Measurements from ENCODE around the gene DAZAP1. TPM values are rescaled to one million over a fixed set of nuclear protein-coding genes. Genes with fewer than 3 reads are reported as not detected.

Gene DAZAP1
- 100 to 1,000 TPM in 1 of 5 donors, 10 to 100 TPM in 4; 86.4 to 104 (median 87.9) TPM for polyA plus RNA-seq (ENCODE audit: insufficient read depth in 1 of 5, insufficient read length in 5 of 5, low replicate concordance in 1 of 5)
- long read RNA-seq, donor 1, transcript DAZAP1-201 (12 exons, 2,160 nt), result minor isoform, 16 of 102 reads
- long read RNA-seq, donor 1, transcript DAZAP1-208 (1 exons, 3,642 nt), result major isoform, 75 of 102 reads
- long read RNA-seq, donor 1, partial matches to known transcripts, result 0 of 102 reads
- long read RNA-seq, donor 1, other reads (novel, unspliced or antisense), result 0 of 102 reads
- long read RNA-seq, donor 2, transcript DAZAP1-201 (12 exons, 2,160 nt), result minor isoform, 18 of 56 reads
- long read RNA-seq, donor 2, transcript DAZAP1-208 (1 exons, 3,642 nt), result major isoform, 30 of 56 reads
- long read RNA-seq, donor 2, partial matches to known transcripts, result 0 of 56 reads
- long read RNA-seq, donor 2, other reads (novel, unspliced or antisense), result 0 of 56 reads
- long read RNA-seq, donor 3, transcript DAZAP1-208 (1 exons, 3,642 nt), result major isoform, 62 of 79 reads
- long read RNA-seq, donor 3, transcript DAZAP1-205 (12 exons, 2,086 nt), result minor isoform, 5 of 79 reads
- long read RNA-seq, donor 3, transcript DAZAP1-201 (12 exons, 2,160 nt), result minor isoform, 7 of 79 reads
- long read RNA-seq, donor 3, partial matches to known transcripts, result 0 of 79 reads
- long read RNA-seq, donor 3, other reads (novel, unspliced or antisense), result 0 of 79 reads
- long read RNA-seq, donor 4, transcript DAZAP1-208 (1 exons, 3,642 nt), result major isoform, 53 of 58 reads
- long read RNA-seq, donor 4, partial matches to known transcripts, result 0 of 58 reads
- long read RNA-seq, donor 4, other reads (novel, unspliced or antisense), result 0 of 58 reads
- long read RNA-seq, donor 5, transcript DAZAP1-203 (5 exons, 3,943 nt), result minor isoform, 5 of 79 reads
- long read RNA-seq, donor 5, transcript DAZAP1-201 (12 exons, 2,160 nt), result minor isoform, 10 of 79 reads
- long read RNA-seq, donor 5, transcript DAZAP1-208 (1 exons, 3,642 nt), result major isoform, 52 of 79 reads
- long read RNA-seq, donor 5, partial matches to known transcripts, result 5 of 79 reads
- long read RNA-seq, donor 5, other reads (novel, unspliced or antisense), result 0 of 79 reads
- long read RNA-seq, donor 6, transcript DAZAP1-201 (12 exons, 2,160 nt), result minor isoform, 16 of 88 reads
- long read RNA-seq, donor 6, transcript DAZAP1-208 (1 exons, 3,642 nt), result major isoform, 66 of 88 reads
- long read RNA-seq, donor 6, partial matches to known transcripts, result 0 of 88 reads
- long read RNA-seq, donor 6, other reads (novel, unspliced or antisense), result 0 of 88 reads
- long read RNA-seq, donor 7, transcript DAZAP1-208 (1 exons, 3,642 nt), result minor isoform, 13 of 60 reads
- long read RNA-seq, donor 7, transcript DAZAP1-203 (5 exons, 3,943 nt), result minor isoform, 5 of 60 reads
- long read RNA-seq, donor 7, transcript DAZAP1-201 (12 exons, 2,160 nt), result major isoform, 20 of 60 reads
- long read RNA-seq, donor 7, partial matches to known transcripts, result 16 of 60 reads
- long read RNA-seq, donor 7, other reads (novel, unspliced or antisense), result 0 of 60 reads
- long read RNA-seq, donor 8, transcript DAZAP1-208 (1 exons, 3,642 nt), result major isoform, 31 of 39 reads
- long read RNA-seq, donor 8, partial matches to known transcripts, result 0 of 39 reads
- long read RNA-seq, donor 8, other reads (novel, unspliced or antisense), result 0 of 39 reads

DNA sequence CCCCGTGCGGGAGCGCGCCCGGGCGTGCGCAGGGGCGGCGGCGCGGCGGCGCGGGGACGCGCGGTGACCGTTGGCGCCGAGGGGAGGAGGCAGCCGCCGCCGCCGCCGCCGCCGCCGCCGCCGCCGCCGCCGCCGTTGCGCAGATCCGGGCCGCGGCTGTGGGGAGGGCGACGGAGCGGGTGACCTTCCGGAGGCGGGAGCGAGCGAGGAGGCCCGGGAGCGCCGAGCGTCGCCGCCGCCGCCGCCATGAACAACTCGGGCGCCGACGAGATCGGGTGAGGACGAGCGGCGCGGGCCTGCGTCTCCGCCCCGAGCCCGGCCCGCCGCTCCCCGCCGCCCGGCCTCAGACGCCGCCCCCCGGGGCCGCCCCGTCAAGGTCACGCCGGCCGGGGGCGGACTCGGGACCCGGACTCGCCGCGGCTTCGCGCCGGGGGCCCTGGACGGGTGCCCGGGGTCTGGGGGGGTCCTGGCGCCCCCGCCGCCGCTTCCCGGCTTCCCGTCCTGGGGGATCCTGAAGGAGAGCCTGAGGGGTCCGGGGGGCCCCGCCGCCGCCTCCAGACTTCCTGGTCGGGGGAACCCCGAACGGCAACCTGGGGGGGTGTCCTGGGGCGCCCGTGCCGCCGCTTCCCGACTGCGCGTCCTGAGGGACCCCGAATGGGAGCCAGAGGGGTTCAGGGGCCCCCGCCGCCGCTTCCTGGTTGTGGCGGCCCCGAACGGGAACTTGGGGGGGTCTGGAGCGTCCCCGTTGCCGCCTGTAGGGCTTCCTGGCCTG lies at the start of gene DAZAP1:
DAZAP1 (plus strand) TSS at position 59 of the 772 bp plus-strand sequence; CDS start at position 247, 188 bp downstream.
- DNase-seq, result no peak

- no peak for DNase-seq
These were observed 47.1 kb upstream of the DAZAP1 start for GRCh38 chr19:1360126-1360817.

GRCh38 chr19:1360818-1361461 lies 46.4 kb upstream of the DAZAP1 start:
- peak; percentile 60 to 69 for DNase-seq

DNA sequence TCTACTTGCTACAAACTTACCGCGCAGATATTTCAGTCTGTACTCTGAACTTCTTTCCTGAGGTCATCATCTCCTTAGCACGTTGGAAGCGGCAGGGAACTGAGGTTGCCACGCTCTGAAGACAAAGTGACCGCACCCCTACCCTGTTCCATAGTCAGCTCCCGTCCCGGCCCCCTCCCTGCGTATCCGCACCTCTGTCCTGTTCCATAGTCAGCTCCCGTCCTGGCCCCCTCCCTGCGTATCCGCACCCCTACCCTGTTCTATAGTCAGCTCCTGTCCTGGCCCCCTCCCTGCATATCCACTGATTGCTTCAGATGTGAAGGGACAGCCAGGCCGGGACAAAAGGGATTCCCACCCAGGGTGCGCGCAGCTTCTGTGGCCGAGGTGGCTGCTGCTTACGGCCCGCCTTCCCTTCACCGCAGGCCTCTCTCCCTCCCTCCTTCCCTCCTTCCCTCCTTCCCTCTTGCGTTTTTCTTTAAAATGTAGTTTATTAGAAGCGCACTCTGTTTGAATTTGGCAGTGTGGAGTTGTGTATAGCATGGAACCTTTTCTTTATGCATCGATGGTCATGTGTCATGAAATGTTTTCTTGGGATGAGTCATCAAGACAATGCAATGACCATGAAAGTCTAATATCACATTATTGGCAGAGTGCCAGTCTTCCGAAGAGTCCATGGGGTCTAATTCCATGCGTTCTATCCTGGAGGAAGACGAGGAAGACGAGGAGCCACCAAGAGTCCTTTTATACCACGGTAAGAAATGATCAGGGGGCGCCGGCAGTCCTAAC lies 45.6 kb upstream of the DAZAP1 start:
- no peak for DNase-seq

DNA sequence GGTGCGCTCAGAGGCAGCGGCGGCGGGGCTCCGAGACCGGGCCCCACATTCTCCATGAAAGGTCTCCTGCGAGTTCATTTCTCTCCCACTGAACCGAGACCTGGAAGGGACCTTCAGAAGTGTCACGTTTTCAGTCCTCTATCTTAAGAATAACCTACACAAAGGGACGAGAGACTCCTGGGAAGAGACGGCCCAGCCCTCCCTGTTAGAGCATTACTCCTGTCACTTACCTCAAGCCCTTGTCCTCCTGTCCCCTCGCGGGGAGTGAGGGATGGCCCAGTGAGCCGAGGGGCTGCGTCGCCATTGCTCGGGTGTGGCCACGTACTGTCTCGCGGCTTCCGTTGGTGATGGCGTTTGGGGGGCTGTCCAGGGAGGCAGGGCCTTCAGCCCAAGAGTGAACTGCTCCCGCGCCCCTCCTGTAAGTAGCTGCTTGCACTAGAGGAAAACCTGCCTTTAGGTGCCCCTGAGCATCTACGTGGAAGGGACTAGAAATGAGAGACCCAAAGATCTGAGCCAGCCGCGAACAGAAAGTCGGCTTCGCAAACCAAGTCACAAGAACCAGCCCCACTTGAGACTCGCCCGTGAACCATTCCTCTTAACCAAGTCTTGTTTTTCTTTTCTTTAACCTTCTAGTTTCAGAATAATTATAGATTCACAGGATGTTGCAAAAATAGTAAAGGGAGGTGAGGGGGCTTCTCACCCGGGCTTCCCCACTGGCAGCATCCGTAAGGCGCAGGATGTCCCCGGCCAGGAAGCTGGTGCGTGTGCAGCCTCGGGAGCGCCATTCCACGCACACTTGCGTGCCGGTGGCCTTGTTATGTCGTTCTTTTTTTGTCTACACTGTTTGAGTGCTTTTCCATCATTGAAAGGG lies 44.8 kb upstream of the DAZAP1 start:
- no peak for DNase-seq

- no peak for DNase-seq
These were observed 43.8 kb upstream of the DAZAP1 start for GRCh38 chr19:1363599-1363998.

DNA sequence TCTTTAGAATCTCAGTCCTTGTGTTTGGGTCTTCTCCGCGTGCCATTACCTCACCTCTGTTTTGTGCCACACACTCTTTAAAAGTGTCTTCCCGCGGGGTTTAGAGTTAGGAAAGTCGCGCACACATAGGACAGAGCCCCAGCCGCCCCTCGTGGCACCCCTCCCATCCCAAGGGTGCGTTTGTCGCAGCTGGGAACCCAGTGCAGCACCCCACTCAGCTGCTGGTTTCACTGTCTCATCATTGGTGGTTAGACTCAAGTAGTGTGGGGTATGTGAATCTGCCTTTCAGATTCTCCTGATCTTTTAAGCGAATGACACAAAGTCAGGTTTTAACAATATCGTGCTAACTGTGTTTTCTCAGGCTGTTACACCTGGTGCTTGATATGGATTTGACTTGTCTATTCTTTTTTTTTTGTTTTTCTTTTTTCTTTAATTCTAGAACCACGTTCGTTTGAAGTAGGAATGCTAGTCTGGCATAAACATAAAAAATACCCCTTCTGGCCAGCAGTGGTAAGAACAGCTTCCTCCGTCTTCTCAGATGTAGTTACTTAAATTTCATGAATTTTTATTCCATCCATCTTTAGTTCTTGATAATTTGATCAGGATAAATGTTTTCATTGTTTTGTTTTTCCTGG lies 43.2 kb upstream of the DAZAP1 start:
- DNase-seq, result no peak

- DNase-seq, result no peak
These were observed 41.8 kb upstream of the DAZAP1 start for GRCh38 chr19:1365319-1366269.

DNA sequence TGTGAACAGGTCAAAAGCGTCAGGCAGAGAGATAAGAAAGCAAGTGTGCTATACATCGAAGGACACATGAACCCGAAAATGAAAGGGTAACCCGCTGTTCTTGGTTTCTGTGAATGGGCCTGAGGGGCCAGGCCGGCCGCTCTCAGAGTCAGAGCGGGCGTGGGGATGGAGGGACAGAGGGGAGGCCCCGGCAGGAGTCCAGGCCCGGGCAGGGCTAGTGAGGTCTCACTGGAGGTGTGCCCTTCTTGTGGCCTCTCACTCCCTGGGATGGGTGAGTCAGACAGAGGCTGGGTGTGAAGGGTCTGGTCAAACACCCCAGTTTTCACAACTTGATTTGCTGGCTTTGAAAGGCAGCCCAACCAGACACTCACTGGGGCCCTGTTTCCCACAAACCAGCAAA lies 41.1 kb upstream of the DAZAP1 start:
- no peak for DNase-seq

DNA sequence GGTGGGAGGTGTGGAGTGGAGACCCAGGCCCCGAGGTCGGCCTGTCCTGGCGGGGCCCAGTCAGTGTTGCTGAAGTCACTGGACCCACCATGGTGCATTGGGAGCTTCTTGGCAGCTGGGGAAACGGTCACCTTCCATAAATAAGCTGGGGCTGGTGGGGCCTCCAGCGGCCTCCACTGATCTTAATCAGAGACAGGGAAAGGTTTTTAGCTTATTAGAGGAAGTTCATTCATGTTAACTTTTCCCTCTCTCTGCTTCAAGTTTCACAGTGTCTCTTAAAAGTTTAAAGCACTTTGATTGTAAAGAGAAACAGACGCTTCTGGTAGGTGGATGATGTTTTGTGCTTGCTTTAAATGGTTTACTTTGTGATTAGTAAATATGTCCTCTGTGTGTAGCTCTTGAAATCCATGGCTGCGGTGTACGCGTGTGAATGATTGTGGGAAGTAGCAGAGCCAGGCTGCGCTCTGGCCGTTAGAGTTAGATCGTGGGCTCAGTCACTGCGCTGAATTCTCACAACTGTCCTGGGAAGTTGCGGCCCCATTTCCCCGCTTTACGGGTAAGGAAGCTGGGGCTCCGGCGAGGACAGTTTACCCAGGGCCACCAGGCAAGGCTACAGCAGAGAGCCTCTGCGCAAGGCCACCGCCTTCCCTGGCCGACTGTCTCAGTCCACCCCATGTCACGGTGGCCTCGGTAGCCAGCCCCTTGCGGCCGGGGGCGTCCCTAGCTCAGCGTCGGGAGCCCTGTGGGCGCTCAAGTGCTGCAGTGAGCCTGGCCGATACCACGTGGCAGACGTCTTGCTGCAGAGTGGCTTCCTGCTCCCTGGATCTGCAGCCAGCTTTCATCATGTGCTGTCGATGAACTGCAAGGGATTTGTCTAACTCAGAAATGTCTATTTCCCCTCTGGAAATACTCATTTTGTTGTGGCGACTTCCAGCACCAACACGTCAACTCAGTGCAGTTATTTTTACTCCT lies 40.2 kb upstream of the DAZAP1 start:
- DNase-seq, result no peak

DNA sequence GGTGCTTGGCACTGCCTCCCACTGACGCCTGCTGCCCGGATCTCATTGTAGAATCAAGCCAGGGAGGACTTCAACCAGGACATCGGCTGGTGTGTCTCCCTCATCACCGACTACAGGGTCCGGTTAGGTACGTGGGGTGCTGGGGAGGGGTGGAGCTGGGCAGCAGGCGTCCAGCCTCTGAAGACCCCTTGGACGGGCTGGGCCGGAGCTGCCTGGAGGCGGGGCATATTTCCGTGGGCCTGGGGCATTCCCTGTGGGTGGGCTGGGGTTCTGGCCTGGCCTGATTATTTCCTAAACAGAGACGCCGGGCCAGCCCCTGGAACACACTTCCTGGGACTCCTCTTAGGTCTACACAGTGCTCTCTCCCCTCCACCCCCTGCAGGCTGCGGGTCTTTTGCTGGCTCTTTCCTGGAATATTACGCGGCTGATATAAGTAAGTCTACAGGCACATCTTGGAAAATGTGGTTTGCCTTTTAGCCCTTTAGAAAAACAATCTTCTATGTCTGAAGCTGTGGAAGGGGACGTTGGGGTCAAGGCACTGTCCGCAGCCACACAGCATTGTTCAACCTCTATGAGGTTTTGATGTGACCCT lies 38.1 kb upstream of the DAZAP1 start:
- DNase-seq, result no peak

GRCh38 chr19:1370579-1371361 lies 36.6 kb upstream of the DAZAP1 start:
- no peak for DNase-seq

- DNase-seq, result no peak
These were observed 34.3 kb upstream of the DAZAP1 start for GRCh38 chr19:1373042-1373533.

All from right lung (tissue), 10 donors.